Osteocyte (in vitro differentiated cells): ENCODE data around the gene FAM47E. TPM values are rescaled to one million over a fixed set of nuclear protein-coding genes. Genes with fewer than 3 reads are reported as not detected.
A peak's percentile ranks its signal among the peaks of the same experiment; 100 is the strongest.

ENCODE experiments used
- DNase-seq: peaks from one replicate; pipeline ENCODE4 v3.0.0; 2021; ENCODE audit warnings: mixed read lengths; ENCODE audit not compliant: unreplicated experiment; ENCODE audit errors: extremely low spot score
- H3K27ac Mint-ChIP-seq: one replicate; pipeline ENCODE4 v1.8.0; 2021; ENCODE audit warnings: mild to moderate bottlenecking, mixed read lengths; ENCODE audit not compliant: unreplicated experiment
- H3K27me3 Mint-ChIP-seq: one replicate; pipeline ENCODE4 v1.8.0; 2021; ENCODE audit warnings: mixed read lengths; ENCODE audit not compliant: unreplicated experiment
- H3K36me3 Mint-ChIP-seq: one replicate; pipeline ENCODE4 v1.8.0; 2021; ENCODE audit warnings: mixed read lengths; ENCODE audit not compliant: unreplicated experiment
- H3K4me1 Mint-ChIP-seq: one replicate; pipeline ENCODE4 v1.8.0; 2021; ENCODE audit warnings: mixed read lengths; ENCODE audit not compliant: unreplicated experiment
- H3K4me3 Mint-ChIP-seq: one replicate; pipeline ENCODE4 v1.8.0; 2021; ENCODE audit warnings: mild to moderate bottlenecking, moderate library complexity, mixed read lengths; ENCODE audit not compliant: unreplicated experiment
- H3K9me3 Mint-ChIP-seq: one replicate; pipeline ENCODE4 v1.8.0; 2021; ENCODE audit warnings: mixed read lengths; ENCODE audit not compliant: unreplicated experiment
- CTCF ChIP-seq: fragments of 200-600 bp; sonication (generic); IDR thresholded peaks from 2 replicates; pipeline ENCODE4 v1.5.0; 2021; ENCODE audit warnings: antibody characterized with exemption, mild to moderate bottlenecking, moderate library complexity
- total RNA-seq: library from RNA; stranded (reverse); gene quantifications from 2 replicates; pipeline ENCODE4 v1.2.1, GENCODE V29; 2021

The FAM47E gene
- total RNA-seq, 1 donor from 2014 or later = 0.70 TPM

GRCh38 chr4:76226418-76226817 is 25.1 kb upstream of the FAM47E start:
- Mint-ChIP-seq H3K36me3 (peaks cover 9% of the 10 kb centered on the region), H3K27ac (no peak overlapping the region), H3K4me1 (no peaks in the 10 kb centered on the region), H3K27me3 (peaks cover 10% of the 10 kb centered on the region), H3K9me3 (peaks cover 24% of the 10 kb centered on the region), H3K4me3 (no peak overlapping the region)
- no peak for TF ChIP-seq CTCF
- DNase-seq = no peak

- no peak overlapping the region for H3K27ac Mint-ChIP-seq
- H3K36me3 Mint-ChIP-seq = peaks cover 9% of the 10 kb centered on the region
- peaks cover 15% of the 10 kb centered on the region for H3K9me3 Mint-ChIP-seq
- H3K4me1 Mint-ChIP-seq = peaks cover 19% of the 10 kb centered on the region
- peaks cover 5% of the 10 kb centered on the region for H3K27me3 Mint-ChIP-seq
- no peak for TF ChIP-seq CTCF
- H3K4me3 Mint-ChIP-seq = no peak overlapping the region
- no peak for DNase-seq
These were observed 18.8 kb upstream of the FAM47E start for GRCh38 chr4:76232681-76233080.

GRCh38 chr4:76233083-76233482 is 18.4 kb upstream of the FAM47E start:
- Mint-ChIP-seq H3K4me3 (peak overlapping the region; percentile 64), H3K9me3 (peaks cover 11% of the 10 kb centered on the region), H3K27me3 (peaks cover 5% of the 10 kb centered on the region), H3K27ac (peak overlapping the region; percentile 56), H3K4me1 (peaks cover 19% of the 10 kb centered on the region), H3K36me3 (peaks cover 9% of the 10 kb centered on the region)
- DNase-seq = no peak
- no peak for TF ChIP-seq CTCF

GRCh38 chr4:76233529-76233928 is 18.0 kb upstream of the FAM47E start:
- Mint-ChIP-seq H3K4me3 (peak overlapping the region; percentile 64), H3K27ac (peak overlapping the region; percentile 56), H3K27me3 (peaks cover 5% of the 10 kb centered on the region), H3K36me3 (peaks cover 9% of the 10 kb centered on the region), H3K4me1 (peaks cover 19% of the 10 kb centered on the region), H3K9me3 (peaks cover 10% of the 10 kb centered on the region)
- TF ChIP-seq CTCF = no peak
- DNase-seq = no peak

GRCh38 chr4:76233967-76234678 is 17.4 kb upstream of the FAM47E start:
- Mint-ChIP-seq H3K36me3 (peaks cover 4% of the 10 kb centered on the region), H3K27me3 (peaks cover 7% of the 10 kb centered on the region), H3K9me3 (peaks cover 4% of the 10 kb centered on the region), H3K27ac (peak overlapping the region; percentile 56), H3K4me3 (peak overlapping the region; percentile 64), H3K4me1 (peaks cover 19% of the 10 kb centered on the region)
- DNase-seq = no peak
- TF ChIP-seq CTCF = no peak
